K562 (cell line): ENCODE results near the gene TMEM60. TPM values are rescaled to one million over a fixed set of nuclear protein-coding genes. Genes with fewer than 3 reads are reported as not detected.

Experiments
- BCL6 ChIP-seq: fragments of 250-450 bp; sonication (Bioruptor Pico); IDR thresholded peaks from 2 replicates; pipeline ENCODE4 v1.4.0; 2020
- CBX3 ChIP-seq, 2 experiments: IDR thresholded peaks; 1 replicate in 1 of 2; 2 replicates in 1 of 2; pipeline ENCODE4 v1.6.1; 2012; ENCODE audit warnings: inconsistent platforms in 2 of 2, low read length in 2 of 2, borderline replicate concordance in 1 of 2, control low read depth in 1 of 2
- COPS2 ChIP-seq: fragments of 450-650 bp; conservative IDR thresholded peaks from 2 replicates; pipeline ENCODE4 v1.6.1; 2016; ENCODE audit warnings: mild to moderate bottlenecking, moderate library complexity
- DPF2 ChIP-seq: fragments of 450-650 bp; IDR thresholded peaks from 2 replicates; pipeline ENCODE4 v1.6.1; 2016
- EP300 ChIP-seq: IDR thresholded peaks from 2 replicates; pipeline ENCODE4 v1.6.1; 2012; ENCODE audit warnings: low read length, improper control_type of control experiment
- ETV5 ChIP-seq: sonication (generic); formaldehyde crosslinking; IDR thresholded peaks from 2 replicates; pipeline ENCODE4 v1.4.0; 2020; ENCODE audit warnings: low read depth, mild to moderate bottlenecking, missing genetic modification reagents
- FOXJ3 ChIP-seq: sonication (generic); formaldehyde crosslinking; IDR thresholded peaks from 2 replicates; pipeline ENCODE4 v1.4.0; 2020; ENCODE audit warnings: mild to moderate bottlenecking, missing genetic modification reagents
- GATA2 ChIP-seq: sonication (generic); formaldehyde crosslinking; IDR thresholded peaks from 2 replicates; pipeline ENCODE4 v1.4.0; 2020; ENCODE audit warnings: mild to moderate bottlenecking, missing genetic modification reagents
- NFYB ChIP-seq: IDR thresholded peaks from 2 replicates; pipeline ENCODE4 v1.6.1; 2011; ENCODE audit warnings: mild to moderate bottlenecking, moderate library complexity; ENCODE audit not compliant: insufficient read length; ENCODE audit errors: extremely low read depth
- NR1H2 ChIP-seq: sonication (generic); formaldehyde crosslinking; IDR thresholded peaks from 2 replicates; pipeline ENCODE4 v1.4.0; 2020; ENCODE audit warnings: mild to moderate bottlenecking, missing genetic modification reagents
- SUPT5H ChIP-seq: fragments of 450-650 bp; IDR thresholded peaks from 2 replicates; pipeline ENCODE4 v1.6.1; 2016
- TEAD4 ChIP-seq, 2 experiments: sonication (generic) in 1 of 2; formaldehyde crosslinking in 1 of 2; IDR thresholded peaks; 2 replicates each; pipeline versions ENCODE4 v1.6.1 to v1.8.0; 2012 to 2022; ENCODE audit warnings: borderline replicate concordance in 1 of 2, inconsistent platforms in 1 of 2, low read length in 1 of 2, mild to moderate bottlenecking in 1 of 2, missing genetic modification reagents in 1 of 2
- ZNF175 ChIP-seq: fragments of 200-800 bp; sonication (Bioruptor generic); IDR thresholded peaks from 2 replicates; pipeline ENCODE4 v1.6.1; 2016; ENCODE audit warnings: low read depth, mild to moderate bottlenecking, missing genetic modification characterization, missing compliant biosample characterization
- ZNF239 ChIP-seq: fragments of 250-450 bp; sonication (Bioruptor Pico); IDR thresholded peaks from 2 replicates; pipeline ENCODE4 v1.4.0; 2020; ENCODE audit warnings: mild to moderate bottlenecking
- ZNF347 ChIP-seq: fragments of 450-650 bp; formaldehyde crosslinking; IDR thresholded peaks from 2 replicates; pipeline ENCODE4 v1.4.0; 2020; ENCODE audit warnings: low read depth, mild to moderate bottlenecking, moderate library complexity
- polyA plus RNA-seq, 8 experiments: library from polyadenylated mRNA; depleted of rRNA in 4 of 8; stranded (reverse) in 5 of 8; unstranded in 3 of 8; fragments of >200 nt; fragmentation: Nextera tagmentation in 2 of 8; fragmentation: Illumina TruSeq in 1 of 8; extraction: Ambion mirVana in 2 of 8; extraction: Trizol in 1 of 8; gene quantifications; 2 replicates each; pipeline versions ENCODE4 v1.2.1 to v1.2.3, GENCODE V29; 2011 to 2014; ENCODE audit warnings: inconsistent platforms in 1 of 8, missing spikeins in 1 of 8
- total RNA-seq, 7 experiments: library from RNA; depleted of rRNA in 6 of 7; stranded (reverse); fragments of >200 nt in 6 of 7; fragmentation: Illumina TruSeq in 2 of 7; extraction: Trizol in 2 of 7; gene quantifications; 2 replicates each; pipeline versions ENCODE4 v1.2.1 to v1.2.3, GENCODE V29; 2011 to 2021; ENCODE audit warnings: low replicate concordance in 1 of 7
- TF ChIP-seq, protein P1 (sequence below): IDR thresholded peaks from 2 replicates; pipeline ENCODE4 v1.6.1; 2011; ENCODE audit warnings: borderline replicate concordance, low read depth, mild to moderate bottlenecking, moderate library complexity, low read length; ENCODE audit not compliant: insufficient read depth, poor library complexity, severe bottlenecking
- TF ChIP-seq, protein P2 (sequence below): fragments of 200-800 bp; sonication (Bioruptor generic); IDR thresholded peaks from 2 replicates; pipeline ENCODE4 v1.6.1; 2016; ENCODE audit warnings: missing genetic modification characterization, missing compliant biosample characterization
- TF ChIP-seq, protein P3 (sequence below): fragments of 450-650 bp; IDR thresholded peaks from 2 replicates; pipeline ENCODE4 v1.7.0; 2016; ENCODE audit warnings: borderline replicate concordance

TMEM60 gene
- total and polyA plus RNA-seq, 9 of the 15 experiments (the other 6 are each of a cell fraction or from before 2014, with no cell fraction given), result 12.5 to 140 (median 38.4) TPM

DNA sequence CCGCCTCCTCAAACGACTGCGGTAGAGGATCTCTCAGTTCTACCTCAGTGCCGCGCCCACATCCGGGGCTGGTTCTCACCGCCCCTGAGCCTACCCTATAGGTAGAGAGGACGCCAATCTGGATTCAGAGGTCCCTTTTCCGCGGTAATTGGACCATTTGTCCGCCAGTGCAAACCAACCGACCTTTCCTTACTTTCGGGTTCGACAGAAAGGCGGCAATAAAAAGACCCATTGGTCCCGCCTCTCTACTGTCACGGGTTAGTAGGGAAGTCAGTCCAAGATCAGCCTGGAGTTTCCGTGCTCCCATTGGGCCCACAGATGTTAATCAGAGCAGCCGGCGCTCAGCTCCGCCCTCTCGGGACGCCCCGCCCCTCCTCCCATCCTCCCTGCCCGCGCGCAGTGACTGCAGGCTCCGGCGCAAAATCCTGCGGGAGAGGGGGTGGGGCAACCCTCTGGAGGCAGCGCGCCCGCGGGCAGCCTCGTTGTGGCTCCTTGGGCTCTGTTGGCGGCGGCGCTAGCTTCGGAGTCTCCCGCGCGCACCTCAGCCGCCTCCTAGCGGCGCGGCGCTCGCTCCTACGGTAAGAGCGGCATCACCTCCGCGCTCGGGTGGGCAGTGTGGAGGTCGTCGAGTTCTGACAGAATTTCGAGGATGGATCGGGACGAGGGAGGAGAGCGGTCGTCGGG, at the start of gene TMEM60, which contains the start of gene PHTF2 (continued):
- TF ChIP-seq BCL6 (CRISPR knock-in tag), result no peak
- no peak for TF ChIP-seq NR1H2
- TF ChIP-seq, protein P1, sequence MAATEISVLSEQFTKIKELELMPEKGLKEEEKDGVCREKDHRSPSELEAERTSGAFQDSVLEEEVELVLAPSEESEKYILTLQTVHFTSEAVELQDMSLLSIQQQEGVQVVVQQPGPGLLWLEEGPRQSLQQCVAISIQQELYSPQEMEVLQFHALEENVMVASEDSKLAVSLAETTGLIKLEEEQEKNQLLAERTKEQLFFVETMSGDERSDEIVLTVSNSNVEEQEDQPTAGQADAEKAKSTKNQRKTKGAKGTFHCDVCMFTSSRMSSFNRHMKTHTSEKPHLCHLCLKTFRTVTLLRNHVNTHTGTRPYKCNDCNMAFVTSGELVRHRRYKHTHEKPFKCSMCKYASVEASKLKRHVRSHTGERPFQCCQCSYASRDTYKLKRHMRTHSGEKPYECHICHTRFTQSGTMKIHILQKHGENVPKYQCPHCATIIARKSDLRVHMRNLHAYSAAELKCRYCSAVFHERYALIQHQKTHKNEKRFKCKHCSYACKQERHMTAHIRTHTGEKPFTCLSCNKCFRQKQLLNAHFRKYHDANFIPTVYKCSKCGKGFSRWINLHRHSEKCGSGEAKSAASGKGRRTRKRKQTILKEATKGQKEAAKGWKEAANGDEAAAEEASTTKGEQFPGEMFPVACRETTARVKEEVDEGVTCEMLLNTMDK, result peak; percentile 94
- peak; percentile 47; the same call in 1 of the 2 replicates for TF ChIP-seq EP300
- TF ChIP-seq ZNF239, result no peak
- TF ChIP-seq FOXJ3, result no peak
- peak in 1 of 2 experiments; percentile 13; a peak in 1 of 3 replicates for TF ChIP-seq CBX3 (IDR thresholded peaks at IDR 0.05; ENCODE audit: borderline replicate concordance in 1 of 2, low read length in 2 of 2)
- TF ChIP-seq COPS2, result no peak
- TF ChIP-seq TEAD4 (IDR thresholded peaks at IDR 0.05; ENCODE audit: low read length), result no peak
- TF ChIP-seq TEAD4 (CRISPR knock-in tag; IDR thresholded peaks at IDR 0.05; ENCODE audit: borderline replicate concordance), result no peak
- no peak for TF ChIP-seq ZNF347 (CRISPR knock-in tag)
- peak; percentile 61 for TF ChIP-seq SUPT5H
- TF ChIP-seq GATA2, result peak; percentile 54; the same call in 1 of the 2 replicates
- TF ChIP-seq ZNF175 (CRISPR knock-in tag), result no peak
- TF ChIP-seq NFYB, result peak; percentile 95
- TF ChIP-seq, protein P2, sequence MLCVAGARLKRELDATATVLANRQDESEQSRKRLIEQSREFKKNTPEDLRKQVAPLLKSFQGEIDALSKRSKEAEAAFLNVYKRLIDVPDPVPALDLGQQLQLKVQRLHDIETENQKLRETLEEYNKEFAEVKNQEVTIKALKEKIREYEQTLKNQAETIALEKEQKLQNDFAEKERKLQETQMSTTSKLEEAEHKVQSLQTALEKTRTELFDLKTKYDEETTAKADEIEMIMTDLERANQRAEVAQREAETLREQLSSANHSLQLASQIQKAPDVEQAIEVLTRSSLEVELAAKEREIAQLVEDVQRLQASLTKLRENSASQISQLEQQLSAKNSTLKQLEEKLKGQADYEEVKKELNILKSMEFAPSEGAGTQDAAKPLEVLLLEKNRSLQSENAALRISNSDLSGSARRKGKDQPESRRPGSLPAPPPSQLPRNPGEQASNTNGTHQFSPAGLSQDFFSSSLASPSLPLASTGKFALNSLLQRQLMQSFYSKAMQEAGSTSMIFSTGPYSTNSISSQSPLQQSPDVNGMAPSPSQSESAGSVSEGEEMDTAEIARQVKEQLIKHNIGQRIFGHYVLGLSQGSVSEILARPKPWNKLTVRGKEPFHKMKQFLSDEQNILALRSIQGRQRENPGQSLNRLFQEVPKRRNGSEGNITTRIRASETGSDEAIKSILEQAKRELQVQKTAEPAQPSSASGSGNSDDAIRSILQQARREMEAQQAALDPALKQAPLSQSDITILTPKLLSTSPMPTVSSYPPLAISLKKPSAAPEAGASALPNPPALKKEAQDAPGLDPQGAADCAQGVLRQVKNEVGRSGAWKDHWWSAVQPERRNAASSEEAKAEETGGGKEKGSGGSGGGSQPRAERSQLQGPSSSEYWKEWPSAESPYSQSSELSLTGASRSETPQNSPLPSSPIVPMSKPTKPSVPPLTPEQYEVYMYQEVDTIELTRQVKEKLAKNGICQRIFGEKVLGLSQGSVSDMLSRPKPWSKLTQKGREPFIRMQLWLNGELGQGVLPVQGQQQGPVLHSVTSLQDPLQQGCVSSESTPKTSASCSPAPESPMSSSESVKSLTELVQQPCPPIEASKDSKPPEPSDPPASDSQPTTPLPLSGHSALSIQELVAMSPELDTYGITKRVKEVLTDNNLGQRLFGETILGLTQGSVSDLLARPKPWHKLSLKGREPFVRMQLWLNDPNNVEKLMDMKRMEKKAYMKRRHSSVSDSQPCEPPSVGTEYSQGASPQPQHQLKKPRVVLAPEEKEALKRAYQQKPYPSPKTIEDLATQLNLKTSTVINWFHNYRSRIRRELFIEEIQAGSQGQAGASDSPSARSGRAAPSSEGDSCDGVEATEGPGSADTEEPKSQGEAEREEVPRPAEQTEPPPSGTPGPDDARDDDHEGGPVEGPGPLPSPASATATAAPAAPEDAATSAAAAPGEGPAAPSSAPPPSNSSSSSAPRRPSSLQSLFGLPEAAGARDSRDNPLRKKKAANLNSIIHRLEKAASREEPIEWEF (CRISPR knock-in tag), result no peak
- TF ChIP-seq, protein P3, sequence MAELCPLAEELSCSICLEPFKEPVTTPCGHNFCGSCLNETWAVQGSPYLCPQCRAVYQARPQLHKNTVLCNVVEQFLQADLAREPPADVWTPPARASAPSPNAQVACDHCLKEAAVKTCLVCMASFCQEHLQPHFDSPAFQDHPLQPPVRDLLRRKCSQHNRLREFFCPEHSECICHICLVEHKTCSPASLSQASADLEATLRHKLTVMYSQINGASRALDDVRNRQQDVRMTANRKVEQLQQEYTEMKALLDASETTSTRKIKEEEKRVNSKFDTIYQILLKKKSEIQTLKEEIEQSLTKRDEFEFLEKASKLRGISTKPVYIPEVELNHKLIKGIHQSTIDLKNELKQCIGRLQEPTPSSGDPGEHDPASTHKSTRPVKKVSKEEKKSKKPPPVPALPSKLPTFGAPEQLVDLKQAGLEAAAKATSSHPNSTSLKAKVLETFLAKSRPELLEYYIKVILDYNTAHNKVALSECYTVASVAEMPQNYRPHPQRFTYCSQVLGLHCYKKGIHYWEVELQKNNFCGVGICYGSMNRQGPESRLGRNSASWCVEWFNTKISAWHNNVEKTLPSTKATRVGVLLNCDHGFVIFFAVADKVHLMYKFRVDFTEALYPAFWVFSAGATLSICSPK, result no peak
- no peak; the same call in 1 of the 2 replicates for TF ChIP-seq DPF2
- TF ChIP-seq ETV5 (CRISPR knock-in tag), result peak; percentile 83; the same call in 1 of the 2 replicates
